Measurements from ENCODE around the gene RNF115.

- TF ChIP-seq CTCF (conservative IDR thresholded peaks at IDR 0.05 in 1 of 2, IDR thresholded peaks at IDR 0.05 in 1 of 2; ENCODE audit: extremely low read depth in 1 of 2, insufficient read depth in 1 of 2, low read depth in 1 of 2, low read length in 2 of 2), result no peak
- no peak for TF ChIP-seq EZH2 (IDR thresholded peaks at IDR 0.05; ENCODE audit: borderline replicate concordance, low read length)
Observed at GRCh38 chr1:145777357-145778145, 46.3 kb downstream of the RNF115 start.

Data from mammary epithelial cell (primary cell).